Fibroblast of lung (primary cell): ENCODE data around the gene SEC11A. TPM values are rescaled to one million over a fixed set of nuclear protein-coding genes. Genes with fewer than 3 reads are reported as not detected.
A peak's percentile ranks its signal among the peaks of the same experiment; 100 is the strongest.

Experiments used
- DNase-seq, 2 donors: peaks; one replicate each; pipeline versions ENCODE4 v3.0.0 to v3.0.0-alpha.2; 2010; ENCODE audit warnings: low read depth in 2 of 2
- H2AFZ ChIP-seq: 2 replicates; pipeline ENCODE4 v1.5.1; 2012; ENCODE audit warnings: low read length, control low read depth, inconsistent platforms
- H3K27ac ChIP-seq: 2 replicates; pipeline ENCODE4 v1.5.1; 2011; ENCODE audit warnings: low read length, control low read depth; ENCODE audit not compliant: insufficient read depth
- H3K27me3 ChIP-seq: 2 replicates; pipeline ENCODE4 v1.5.1; 2011; ENCODE audit warnings: mild to moderate bottlenecking, low read length; ENCODE audit not compliant: control insufficient read depth, insufficient read depth
- H3K36me3 ChIP-seq: 2 replicates; pipeline ENCODE4 v1.5.1; 2011; ENCODE audit warnings: low read length; ENCODE audit not compliant: control insufficient read depth, insufficient read depth
- H3K4me1 ChIP-seq: 2 replicates; pipeline ENCODE4 v1.5.1; 2011; ENCODE audit warnings: low read length; ENCODE audit not compliant: control insufficient read depth, insufficient read depth; ENCODE audit errors: extremely low read depth
- H3K4me2 ChIP-seq: 2 replicates; pipeline ENCODE4 v1.5.1; 2011; ENCODE audit warnings: low read length, control low read depth; ENCODE audit not compliant: insufficient read depth; ENCODE audit errors: extremely low read depth
- H3K4me3 ChIP-seq, 4 experiments: fragments of 200-600 bp in 1 of 4; sonication (generic) in 1 of 4; replicated peaks in 1 of 4; 2 replicates each; pipeline ENCODE4 v1.5.1; 2011 to 2016; ENCODE audit warnings: low read length in 4 of 4, low read depth in 3 of 4, mild to moderate bottlenecking in 3 of 4, control low read depth in 2 of 4, inconsistent platforms in 1 of 4, mixed read lengths in 1 of 4; ENCODE audit not compliant: insufficient read depth in 1 of 4; ENCODE audit errors: control extremely low read depth in 1 of 4
- H3K79me2 ChIP-seq: 2 replicates; pipeline ENCODE4 v1.5.1; 2012; ENCODE audit warnings: mild to moderate bottlenecking, low read length, inconsistent platforms; ENCODE audit not compliant: control insufficient read depth, insufficient read depth
- H3K9ac ChIP-seq: 2 replicates; pipeline ENCODE4 v1.5.1; 2011; ENCODE audit warnings: mild to moderate bottlenecking, low read length, control low read depth; ENCODE audit not compliant: insufficient read depth
- H3K9me3 ChIP-seq: 2 replicates; pipeline ENCODE4 v1.5.1; 2012; ENCODE audit warnings: low read depth, low read length; ENCODE audit not compliant: control insufficient read depth, insufficient read depth
- H4K20me1 ChIP-seq: 2 replicates; pipeline ENCODE4 v1.5.1; 2011; ENCODE audit warnings: low read length; ENCODE audit not compliant: control insufficient read depth, insufficient read depth; ENCODE audit errors: extremely low read depth
- EZH2 ChIP-seq: IDR thresholded peaks from 2 replicates; pipeline ENCODE4 v1.5.1; 2012; ENCODE audit warnings: low read length, control low read depth, mild to moderate bottlenecking; ENCODE audit errors: missing control alignments
- polyA plus RNA-seq, 2 donors: library from polyadenylated mRNA; depleted of rRNA in 1 of 2; stranded (reverse) in 1 of 2; unstranded in 1 of 2; fragments of >200 nt; gene quantifications; 2 replicates each; pipeline ENCODE4 v1.2.1, GENCODE V29; 2011 to 2012; ENCODE audit warnings: missing spikeins in 1 of 2
- total RNA-seq: library from RNA; depleted of rRNA; stranded (reverse); fragments of >200 nt; gene quantifications from 2 replicates; pipeline ENCODE4 v1.2.1, GENCODE V29; 2014
- TF ChIP-seq, protein P1 (sequence below), 2 donors: IDR thresholded peaks in 1 of 2; conservative IDR thresholded peaks in 1 of 2; 1 replicate in 1 of 2; 2 replicates in 1 of 2; pipeline ENCODE4 v1.5.1; 2011 to 2012; ENCODE audit warnings: low read length in 2 of 2, control low read depth in 1 of 2, inconsistent platforms in 1 of 2, low read depth in 1 of 2, mild to moderate bottlenecking in 1 of 2

The SEC11A gene
- total and polyA plus RNA-seq, 2 donors (not counting 1 experiment from before 2014, with no cell fraction given) = 243 to 263 TPM

DNA sequence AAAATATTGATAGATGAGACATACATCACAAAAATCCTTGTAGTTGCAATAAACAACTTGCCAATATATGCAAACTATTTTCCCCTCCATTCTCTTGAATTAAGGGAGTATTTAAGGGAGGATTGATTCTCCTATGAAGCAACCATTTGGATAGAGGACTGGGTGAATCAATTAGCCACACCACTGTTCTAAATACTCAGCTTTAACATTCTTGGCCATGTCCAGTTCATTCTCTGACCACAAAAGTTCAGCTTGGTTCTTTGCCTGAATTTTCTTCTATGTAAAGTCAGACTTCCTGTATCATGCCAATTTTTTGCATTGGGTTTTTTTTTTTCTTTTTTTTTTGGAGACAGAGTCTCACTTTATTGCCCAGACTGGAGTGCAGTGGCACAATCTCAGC is 15.8 kb upstream of the SEC11A start:
- no peaks in the 10 kb centered on the region for H3K4me1 ChIP-seq
- H3K27ac ChIP-seq = no peak overlapping the region
- H4K20me1 ChIP-seq = no peaks in the 10 kb centered on the region
- H3K27me3 ChIP-seq = no peaks in the 10 kb centered on the region
- H3K79me2 ChIP-seq = no peaks in the 10 kb centered on the region
- H3K4me2 ChIP-seq = no peak overlapping the region
- H3K9me3 ChIP-seq = no peaks in the 10 kb centered on the region
- H2AFZ ChIP-seq = no peak overlapping the region
- TF ChIP-seq EZH2 = no peak
- TF ChIP-seq, protein P1, sequence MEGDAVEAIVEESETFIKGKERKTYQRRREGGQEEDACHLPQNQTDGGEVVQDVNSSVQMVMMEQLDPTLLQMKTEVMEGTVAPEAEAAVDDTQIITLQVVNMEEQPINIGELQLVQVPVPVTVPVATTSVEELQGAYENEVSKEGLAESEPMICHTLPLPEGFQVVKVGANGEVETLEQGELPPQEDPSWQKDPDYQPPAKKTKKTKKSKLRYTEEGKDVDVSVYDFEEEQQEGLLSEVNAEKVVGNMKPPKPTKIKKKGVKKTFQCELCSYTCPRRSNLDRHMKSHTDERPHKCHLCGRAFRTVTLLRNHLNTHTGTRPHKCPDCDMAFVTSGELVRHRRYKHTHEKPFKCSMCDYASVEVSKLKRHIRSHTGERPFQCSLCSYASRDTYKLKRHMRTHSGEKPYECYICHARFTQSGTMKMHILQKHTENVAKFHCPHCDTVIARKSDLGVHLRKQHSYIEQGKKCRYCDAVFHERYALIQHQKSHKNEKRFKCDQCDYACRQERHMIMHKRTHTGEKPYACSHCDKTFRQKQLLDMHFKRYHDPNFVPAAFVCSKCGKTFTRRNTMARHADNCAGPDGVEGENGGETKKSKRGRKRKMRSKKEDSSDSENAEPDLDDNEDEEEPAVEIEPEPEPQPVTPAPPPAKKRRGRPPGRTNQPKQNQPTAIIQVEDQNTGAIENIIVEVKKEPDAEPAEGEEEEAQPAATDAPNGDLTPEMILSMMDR (conservative IDR thresholded peaks at IDR 0.05 in 1 of 2, IDR thresholded peaks at IDR 0.05 in 1 of 2; ENCODE audit: low read depth in 1 of 2, low read length in 2 of 2) = no peak
- H3K9ac ChIP-seq = no peak overlapping the region
- no peak overlapping the region for H3K4me3 ChIP-seq
- H3K36me3 ChIP-seq = no peaks in the 10 kb centered on the region
- DNase-seq = peak; percentile 86 to 96

DNA sequence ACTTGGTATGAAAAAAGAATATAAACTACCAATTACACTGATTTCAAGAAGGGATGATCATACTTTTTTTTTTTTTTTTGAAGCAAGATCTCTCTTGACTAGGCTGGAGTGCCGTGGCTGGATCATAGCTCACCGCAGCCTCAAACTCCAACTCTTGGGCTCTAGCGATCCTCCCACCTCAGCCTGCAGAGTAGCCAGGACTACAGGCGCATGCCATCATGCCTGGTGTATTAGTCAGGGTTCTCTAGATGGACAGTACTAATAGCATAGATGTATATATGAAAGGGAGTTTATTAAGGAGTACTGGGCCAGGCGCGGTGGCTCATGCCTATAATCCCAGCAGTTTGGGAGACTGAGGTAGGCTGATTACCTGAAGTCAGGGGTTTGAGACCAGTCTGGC is 11.5 kb upstream of the SEC11A start:
- H3K79me2 ChIP-seq = no peaks in the 10 kb centered on the region
- H3K27me3 ChIP-seq = no peaks in the 10 kb centered on the region
- H3K9ac ChIP-seq = no peak overlapping the region
- no peaks in the 10 kb centered on the region for H4K20me1 ChIP-seq
- peaks cover 4% of the 10 kb centered on the region for H3K4me1 ChIP-seq
- H3K36me3 ChIP-seq = no peaks in the 10 kb centered on the region
- no peak overlapping the region for H3K4me3 ChIP-seq
- no peak overlapping the region for H3K4me2 ChIP-seq
- peak in 1 of 2 donors; percentile 88 for DNase-seq
- H3K27ac ChIP-seq = no peak overlapping the region
- no peaks in the 10 kb centered on the region for H3K9me3 ChIP-seq
- no peak for TF ChIP-seq EZH2
- TF ChIP-seq, protein P1 (conservative IDR thresholded peaks at IDR 0.05 in 1 of 2, IDR thresholded peaks at IDR 0.05 in 1 of 2; ENCODE audit: low read depth in 1 of 2, low read length in 2 of 2) = no peak
- H2AFZ ChIP-seq = no peak overlapping the region

DNA sequence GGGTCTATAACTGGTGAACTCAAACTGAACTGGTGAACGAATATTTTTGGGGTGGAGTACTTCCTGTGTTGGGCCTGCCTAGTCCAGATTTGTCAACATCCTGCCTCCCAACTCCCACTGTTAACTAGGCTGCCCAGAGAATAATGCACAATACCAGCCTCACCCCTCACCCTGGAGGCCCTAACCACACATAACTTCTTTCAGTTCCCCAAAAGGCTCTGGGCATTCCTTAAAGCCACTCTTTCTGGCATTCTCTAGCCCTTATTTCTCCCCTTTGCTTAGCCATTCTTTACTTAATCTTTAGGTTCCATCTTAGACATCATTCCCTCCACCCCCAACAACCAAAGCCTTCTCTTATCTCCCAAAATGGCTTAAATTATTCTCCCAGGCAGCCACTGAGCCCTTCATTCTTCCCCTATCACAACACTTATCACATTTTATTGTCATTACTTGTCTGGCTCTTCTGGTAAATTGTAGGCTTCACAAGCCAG is 9.1 kb upstream of the SEC11A start:
- peaks cover 4% of the 10 kb centered on the region for H3K4me1 ChIP-seq
- H3K4me3 ChIP-seq = no peak overlapping the region
- no peak overlapping the region for H3K9ac ChIP-seq
- no peak overlapping the region for H3K27ac ChIP-seq
- H3K36me3 ChIP-seq = no peaks in the 10 kb centered on the region
- no peak for TF ChIP-seq EZH2
- TF ChIP-seq, protein P1 (conservative IDR thresholded peaks at IDR 0.05 in 1 of 2, IDR thresholded peaks at IDR 0.05 in 1 of 2; ENCODE audit: low read depth in 1 of 2, low read length in 2 of 2) = no peak
- no peaks in the 10 kb centered on the region for H3K9me3 ChIP-seq
- no peaks in the 10 kb centered on the region for H3K79me2 ChIP-seq
- no peaks in the 10 kb centered on the region for H3K27me3 ChIP-seq
- peak in 1 of 2 donors; percentile 76 for DNase-seq
- H3K4me2 ChIP-seq = no peak overlapping the region
- no peaks in the 10 kb centered on the region for H4K20me1 ChIP-seq
- H2AFZ ChIP-seq = peak overlapping the region; percentile 95
